ENCODE results near the gene LNX1.

DNA sequence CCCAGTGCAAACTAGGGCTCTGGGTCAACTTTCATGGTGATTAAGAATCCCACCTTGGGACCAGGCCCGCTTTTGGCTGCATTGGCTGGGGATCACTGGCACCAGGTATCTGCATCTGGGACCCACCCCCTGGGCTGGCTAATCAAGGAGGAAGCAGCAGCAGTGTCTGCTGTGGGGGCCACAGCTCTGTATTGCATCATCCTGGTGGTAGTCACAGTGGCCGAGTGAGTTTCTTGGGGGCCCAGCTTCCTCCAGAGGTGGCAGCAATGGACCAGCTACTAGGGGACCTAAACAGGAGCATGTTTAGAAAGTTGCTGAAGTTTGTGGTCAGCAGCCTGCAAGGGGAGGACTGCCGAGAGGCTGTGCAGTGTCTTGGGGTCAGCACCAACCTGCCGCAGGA, 15.7 kb downstream of the LNX1 start:
- TF ChIP-seq RFX5 (IDR thresholded peaks at IDR 0.05; ENCODE audit: low read depth, low read length) = no peak
- TF ChIP-seq POLR2A (IDR thresholded peaks at IDR 0.05; ENCODE audit: low read depth, low read length) = no peak
- TF ChIP-seq, protein P1, sequence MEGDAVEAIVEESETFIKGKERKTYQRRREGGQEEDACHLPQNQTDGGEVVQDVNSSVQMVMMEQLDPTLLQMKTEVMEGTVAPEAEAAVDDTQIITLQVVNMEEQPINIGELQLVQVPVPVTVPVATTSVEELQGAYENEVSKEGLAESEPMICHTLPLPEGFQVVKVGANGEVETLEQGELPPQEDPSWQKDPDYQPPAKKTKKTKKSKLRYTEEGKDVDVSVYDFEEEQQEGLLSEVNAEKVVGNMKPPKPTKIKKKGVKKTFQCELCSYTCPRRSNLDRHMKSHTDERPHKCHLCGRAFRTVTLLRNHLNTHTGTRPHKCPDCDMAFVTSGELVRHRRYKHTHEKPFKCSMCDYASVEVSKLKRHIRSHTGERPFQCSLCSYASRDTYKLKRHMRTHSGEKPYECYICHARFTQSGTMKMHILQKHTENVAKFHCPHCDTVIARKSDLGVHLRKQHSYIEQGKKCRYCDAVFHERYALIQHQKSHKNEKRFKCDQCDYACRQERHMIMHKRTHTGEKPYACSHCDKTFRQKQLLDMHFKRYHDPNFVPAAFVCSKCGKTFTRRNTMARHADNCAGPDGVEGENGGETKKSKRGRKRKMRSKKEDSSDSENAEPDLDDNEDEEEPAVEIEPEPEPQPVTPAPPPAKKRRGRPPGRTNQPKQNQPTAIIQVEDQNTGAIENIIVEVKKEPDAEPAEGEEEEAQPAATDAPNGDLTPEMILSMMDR (IDR thresholded peaks at IDR 0.05 in 2 of 3, conservative IDR thresholded peaks at IDR 0.05 in 1 of 3; ENCODE audit: control insufficient read depth in 2 of 3, extremely low read depth in 1 of 3, insufficient read depth in 1 of 3, low read depth in 3 of 3, low read length in 3 of 3) = no peak
- no peak for TF ChIP-seq JUNB (IDR thresholded peaks at IDR 0.05)
- TF ChIP-seq, protein P2, sequence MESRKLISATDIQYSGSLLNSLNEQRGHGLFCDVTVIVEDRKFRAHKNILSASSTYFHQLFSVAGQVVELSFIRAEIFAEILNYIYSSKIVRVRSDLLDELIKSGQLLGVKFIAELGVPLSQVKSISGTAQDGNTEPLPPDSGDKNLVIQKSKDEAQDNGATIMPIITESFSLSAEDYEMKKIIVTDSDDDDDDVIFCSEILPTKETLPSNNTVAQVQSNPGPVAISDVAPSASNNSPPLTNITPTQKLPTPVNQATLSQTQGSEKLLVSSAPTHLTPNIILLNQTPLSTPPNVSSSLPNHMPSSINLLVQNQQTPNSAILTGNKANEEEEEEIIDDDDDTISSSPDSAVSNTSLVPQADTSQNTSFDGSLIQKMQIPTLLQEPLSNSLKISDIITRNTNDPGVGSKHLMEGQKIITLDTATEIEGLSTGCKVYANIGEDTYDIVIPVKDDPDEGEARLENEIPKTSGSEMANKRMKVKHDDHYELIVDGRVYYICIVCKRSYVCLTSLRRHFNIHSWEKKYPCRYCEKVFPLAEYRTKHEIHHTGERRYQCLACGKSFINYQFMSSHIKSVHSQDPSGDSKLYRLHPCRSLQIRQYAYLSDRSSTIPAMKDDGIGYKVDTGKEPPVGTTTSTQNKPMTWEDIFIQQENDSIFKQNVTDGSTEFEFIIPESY (IDR thresholded peaks at IDR 0.05) = no peak
- TF ChIP-seq TARDBP (IDR thresholded peaks at IDR 0.05; ENCODE audit: borderline replicate concordance) = no peak
- no peak for TF ChIP-seq RAD21 (IDR thresholded peaks at IDR 0.05; ENCODE audit: insufficient read depth, low read depth, low read length)
- TF ChIP-seq ZNF274 (IDR thresholded peaks at IDR 0.05; ENCODE audit: insufficient read depth, insufficient read length) = no peak
- TF ChIP-seq MXI1 (IDR thresholded peaks at IDR 0.05; ENCODE audit: low read depth, low read length) = no peak
- no peak for TF ChIP-seq SMAD5 (IDR thresholded peaks at IDR 0.05; ENCODE audit: low read depth)
- TF ChIP-seq NR2F1 (conservative IDR thresholded peaks at IDR 0.05) = no peak
- no peak for TF ChIP-seq CHD2 (IDR thresholded peaks at IDR 0.05; ENCODE audit: borderline replicate concordance, low read depth, low read length)
- no peak for TF ChIP-seq SREBF2 (IDR thresholded peaks at IDR 0.05; ENCODE audit: low read length)

All from GM12878 (cell line).